Stimulated activated naive CD8-positive, alpha-beta T cell treated with anti-CD3 and anti-CD28 coated beads, Interleukin-15, Interleukin-2, amounts not matched to agents 100 U/mL and 50 U/mL, for 24 hours (primary cell): ENCODE measurements around the gene TNRC18.
"Not testable (repeated sequence)": the region's sequence is repeated elsewhere in the genome, so short reads cannot be mapped to it uniquely, and the experiment has no call there.

Experiments
- ATAC-seq: fragments of 150-1000 bp; cut with Tn5 transposase; one replicate; pipeline ENCODE4 v1.10.0; 2021
- DNase-seq: peaks from one replicate; pipeline ENCODE4 v3.0.0; 2021

TNRC18 gene, protein sequence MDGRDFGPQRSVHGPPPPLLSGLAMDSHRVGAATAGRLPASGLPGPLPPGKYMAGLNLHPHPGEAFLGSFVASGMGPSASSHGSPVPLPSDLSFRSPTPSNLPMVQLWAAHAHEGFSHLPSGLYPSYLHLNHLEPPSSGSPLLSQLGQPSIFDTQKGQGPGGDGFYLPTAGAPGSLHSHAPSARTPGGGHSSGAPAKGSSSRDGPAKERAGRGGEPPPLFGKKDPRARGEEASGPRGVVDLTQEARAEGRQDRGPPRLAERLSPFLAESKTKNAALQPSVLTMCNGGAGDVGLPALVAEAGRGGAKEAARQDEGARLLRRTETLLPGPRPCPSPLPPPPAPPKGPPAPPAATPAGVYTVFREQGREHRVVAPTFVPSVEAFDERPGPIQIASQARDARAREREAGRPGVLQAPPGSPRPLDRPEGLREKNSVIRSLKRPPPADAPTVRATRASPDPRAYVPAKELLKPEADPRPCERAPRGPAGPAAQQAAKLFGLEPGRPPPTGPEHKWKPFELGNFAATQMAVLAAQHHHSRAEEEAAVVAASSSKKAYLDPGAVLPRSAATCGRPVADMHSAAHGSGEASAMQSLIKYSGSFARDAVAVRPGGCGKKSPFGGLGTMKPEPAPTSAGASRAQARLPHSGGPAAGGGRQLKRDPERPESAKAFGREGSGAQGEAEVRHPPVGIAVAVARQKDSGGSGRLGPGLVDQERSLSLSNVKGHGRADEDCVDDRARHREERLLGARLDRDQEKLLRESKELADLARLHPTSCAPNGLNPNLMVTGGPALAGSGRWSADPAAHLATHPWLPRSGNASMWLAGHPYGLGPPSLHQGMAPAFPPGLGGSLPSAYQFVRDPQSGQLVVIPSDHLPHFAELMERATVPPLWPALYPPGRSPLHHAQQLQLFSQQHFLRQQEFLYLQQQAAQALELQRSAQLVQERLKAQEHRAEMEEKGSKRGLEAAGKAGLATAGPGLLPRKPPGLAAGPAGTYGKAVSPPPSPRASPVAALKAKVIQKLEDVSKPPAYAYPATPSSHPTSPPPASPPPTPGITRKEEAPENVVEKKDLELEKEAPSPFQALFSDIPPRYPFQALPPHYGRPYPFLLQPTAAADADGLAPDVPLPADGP (N-terminal part only)

DNA sequence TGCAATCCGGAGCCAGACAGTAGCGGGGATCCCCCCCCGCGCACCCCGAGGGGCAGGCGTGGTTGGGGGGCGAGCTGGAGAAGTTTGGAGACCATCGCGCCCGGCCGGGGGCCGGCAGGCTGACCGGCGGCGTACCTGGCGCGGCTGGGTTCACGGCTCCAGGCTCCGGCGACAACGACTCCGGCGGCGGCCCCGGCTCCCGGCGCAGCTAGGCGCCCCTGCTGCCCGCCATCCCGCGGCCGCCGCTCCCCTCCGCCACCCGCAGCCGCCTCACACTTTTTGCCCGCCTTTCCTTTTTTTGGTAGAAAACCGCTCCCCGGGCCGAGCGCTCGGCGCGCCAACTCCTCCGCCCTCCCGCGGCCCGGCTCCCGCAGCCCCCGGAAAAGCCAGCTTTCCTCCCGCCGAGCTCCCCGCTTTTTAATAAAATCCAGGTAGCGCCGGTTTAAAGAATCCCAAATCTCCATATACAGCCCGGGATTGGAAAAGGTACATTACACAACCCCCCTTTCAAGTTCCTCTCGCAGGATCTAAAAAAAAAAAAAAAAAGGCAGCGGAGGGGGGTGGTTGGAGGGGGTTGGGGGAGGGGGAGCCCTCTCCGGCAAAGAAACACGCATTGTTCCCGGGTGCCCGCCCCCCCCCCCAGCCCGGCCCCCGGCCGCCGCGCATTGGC, at the start of gene TNRC18:
Gene TNRC18, minus strand, starts transcription at position 529 of the 670 bp plus-strand sequence. CDS start 2,588 bp downstream, outside the sequence.
- ATAC-seq (no peak), DNase-seq (peak; percentile 47)

DNA sequence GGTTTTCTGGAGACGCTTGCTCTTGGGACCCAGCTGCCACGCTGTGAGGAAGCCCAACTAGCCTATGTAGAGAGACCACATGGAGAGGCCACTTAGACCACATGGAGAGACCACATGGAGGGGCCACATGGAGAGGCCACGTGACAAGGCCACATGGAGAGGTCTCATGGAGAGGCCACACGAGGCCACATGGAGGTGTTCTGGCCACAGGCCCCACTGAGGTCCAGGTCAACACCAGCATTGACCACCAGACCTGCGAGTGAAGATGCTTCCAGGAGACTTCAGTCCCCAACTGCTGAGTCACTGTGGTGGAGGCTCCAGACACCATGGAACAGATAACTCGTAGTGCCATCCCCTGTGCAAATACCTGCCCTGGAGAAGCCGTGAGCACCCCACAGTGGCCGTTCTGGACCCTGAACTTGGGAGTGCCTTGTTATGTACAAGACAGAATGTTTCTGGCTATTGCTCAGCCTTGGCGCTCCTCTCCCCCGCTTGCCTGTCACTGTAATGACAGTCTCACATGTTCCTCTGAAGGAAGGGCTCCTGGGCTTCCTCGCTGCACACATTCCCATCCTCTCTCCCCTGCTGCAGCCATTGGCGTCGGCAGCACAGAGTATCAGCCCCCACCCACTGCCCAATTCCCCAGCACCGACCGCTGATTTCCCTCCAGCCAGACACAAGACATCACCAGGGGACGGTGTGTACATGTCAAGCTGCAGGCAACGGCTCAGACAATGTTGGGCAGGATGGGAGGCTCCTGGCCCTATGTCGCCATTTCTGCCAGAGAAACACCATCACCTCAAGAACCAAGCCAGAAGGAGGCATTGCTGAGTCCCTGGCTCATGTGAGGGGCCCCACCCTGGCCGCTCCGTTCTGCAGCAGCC, 49.0 kb upstream of the TNRC18 start:
- ATAC-seq = no peak
- no peak for DNase-seq

DNA sequence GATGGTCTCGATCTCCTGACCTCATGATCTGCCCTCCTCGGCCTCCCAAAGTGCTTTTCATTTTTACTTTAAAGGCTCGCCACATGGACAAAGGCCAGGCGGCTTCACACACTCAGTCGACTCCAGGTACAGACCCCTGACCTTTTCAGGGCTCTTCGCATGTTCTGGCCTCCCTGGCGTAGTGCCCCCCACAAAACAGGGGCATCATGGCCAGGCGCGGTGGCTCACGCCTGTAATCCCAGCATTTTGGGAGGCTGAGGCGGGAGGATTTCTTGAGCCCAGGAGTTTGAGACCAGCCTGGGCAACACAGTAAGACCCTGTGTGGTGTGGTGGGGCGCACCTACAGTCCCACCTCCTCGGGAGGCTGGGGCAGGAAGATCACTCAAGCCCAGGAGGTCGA, 48.0 kb upstream of the TNRC18 start:
- not testable (repeated sequence) for ATAC-seq

DNA sequence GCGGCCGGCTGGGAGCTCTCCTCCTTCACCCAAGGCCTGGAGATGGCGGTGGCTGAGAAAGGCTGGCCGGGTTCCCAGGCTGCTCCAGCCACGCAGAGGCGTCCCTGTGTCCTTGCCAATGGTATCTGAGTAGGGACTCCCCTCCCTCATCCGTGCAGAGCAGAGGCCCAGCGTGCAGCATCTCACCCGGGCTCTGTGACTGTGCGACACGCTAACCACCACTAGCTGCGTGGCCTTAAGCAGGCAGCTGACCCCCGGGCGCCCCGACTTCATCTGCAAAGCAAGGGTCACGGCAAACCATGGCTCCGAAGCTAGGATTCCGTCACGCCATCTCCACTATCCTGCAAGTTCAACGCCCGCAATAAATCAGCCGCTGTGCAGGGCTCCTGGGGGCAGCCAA, 47.2 kb upstream of the TNRC18 start:
- DNase-seq (no peak), ATAC-seq (no peak)

More for the DNA sequence above, 48.0 kb upstream of the TNRC18 start:
- DNase-seq = not testable (repeated sequence)

DNA sequence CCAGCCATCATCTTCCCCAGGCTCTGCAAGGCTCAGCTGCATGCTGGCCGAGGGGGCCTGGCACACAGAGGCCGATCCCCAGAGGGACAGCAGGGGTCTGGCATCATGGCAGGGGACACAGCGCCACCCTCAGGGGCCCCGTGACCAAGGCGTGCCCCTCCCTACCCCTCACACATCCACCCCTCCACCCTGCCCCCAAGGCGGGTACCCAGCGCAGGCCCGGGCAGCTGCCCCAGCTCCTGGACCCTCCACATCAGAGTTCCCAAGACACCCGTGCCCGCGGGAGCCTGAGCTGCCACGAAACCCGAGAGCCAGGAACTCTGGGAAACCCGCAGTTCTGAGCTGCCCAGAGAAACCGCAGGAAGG, 46.5 kb upstream of the TNRC18 start:
- ATAC-seq (peak; percentile 39), DNase-seq (no peak)

DNA sequence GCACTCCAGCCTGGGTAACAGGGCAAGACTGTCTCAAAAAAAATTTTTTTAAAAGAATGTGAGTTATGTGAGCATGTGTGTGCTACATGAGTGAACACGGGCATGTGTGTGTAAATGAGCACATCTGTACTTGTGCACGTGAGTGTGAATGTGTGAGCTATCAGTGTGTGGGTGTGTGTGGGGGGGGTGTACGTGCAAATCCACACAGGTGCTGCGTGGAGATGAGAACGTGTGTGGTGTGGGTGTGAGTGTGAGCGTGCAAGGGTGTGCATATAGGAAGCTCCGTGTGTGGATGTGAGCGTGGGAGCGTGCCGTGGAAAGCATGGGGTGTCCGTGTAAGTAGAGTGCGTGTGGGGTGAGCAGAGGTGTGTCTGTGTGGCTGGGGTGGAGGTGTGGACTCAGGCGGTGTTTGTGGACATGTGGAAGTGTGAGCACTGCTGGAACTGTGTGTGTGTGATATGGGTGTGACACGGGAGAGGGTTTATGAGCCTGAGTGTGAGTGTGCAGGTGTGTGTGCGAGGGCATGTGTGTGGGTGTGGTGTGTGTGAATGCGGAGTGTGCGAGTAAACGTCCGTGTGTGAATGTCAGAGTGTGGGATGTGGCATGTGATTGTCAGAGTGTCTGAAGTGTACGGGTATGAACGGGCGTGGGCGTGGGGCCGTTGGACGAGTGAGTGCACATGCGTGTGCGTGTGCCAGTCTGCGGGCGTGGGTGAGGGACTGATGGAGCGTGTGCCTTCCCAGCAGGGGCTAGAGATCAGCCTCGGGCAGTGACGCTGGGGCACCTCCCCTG, 45.9 kb upstream of the TNRC18 start:
- no peak for DNase-seq
- ATAC-seq = no peak

DNA sequence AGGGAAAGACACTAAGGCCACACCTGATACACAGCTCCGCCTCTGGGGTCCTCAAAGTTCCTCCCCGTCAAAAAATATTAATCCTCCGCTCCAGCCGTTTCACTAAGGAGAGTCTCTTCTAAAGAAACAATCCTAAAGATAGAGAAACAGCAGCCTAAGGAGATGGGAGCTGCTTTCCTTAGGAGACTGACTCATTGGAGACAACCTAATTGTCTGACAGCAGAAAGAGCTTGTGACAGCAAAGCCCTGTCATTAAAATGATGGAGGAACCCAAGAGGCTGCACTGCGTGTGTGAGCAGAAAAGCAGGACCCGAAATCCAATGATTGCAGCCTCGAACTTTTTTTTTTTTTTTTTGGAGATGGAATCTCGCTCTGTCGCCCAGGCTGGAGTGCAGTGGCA, 44.0 kb upstream of the TNRC18 start:
- DNase-seq (no peak), ATAC-seq (no peak)

DNA sequence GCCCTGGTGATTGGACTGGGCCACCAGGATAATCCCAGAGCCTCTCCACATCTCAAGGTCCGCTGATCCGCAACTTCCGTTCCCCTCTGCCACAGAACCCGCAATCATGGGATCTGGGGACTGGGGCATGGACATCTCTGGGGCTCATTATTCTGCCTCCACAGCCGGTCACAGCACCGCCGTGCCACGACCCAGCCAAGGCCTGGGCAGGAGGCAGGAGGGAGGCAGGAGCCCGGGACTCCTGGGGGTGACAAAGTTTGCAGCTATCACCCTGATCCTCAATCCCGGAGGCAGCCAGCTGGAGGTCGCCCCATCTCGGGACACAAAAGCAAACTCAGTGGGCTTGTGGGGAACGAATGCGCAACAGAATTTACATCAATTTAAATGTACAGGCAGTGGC, 42.9 kb upstream of the TNRC18 start:
- ATAC-seq (no peak), DNase-seq (no peak)

DNA sequence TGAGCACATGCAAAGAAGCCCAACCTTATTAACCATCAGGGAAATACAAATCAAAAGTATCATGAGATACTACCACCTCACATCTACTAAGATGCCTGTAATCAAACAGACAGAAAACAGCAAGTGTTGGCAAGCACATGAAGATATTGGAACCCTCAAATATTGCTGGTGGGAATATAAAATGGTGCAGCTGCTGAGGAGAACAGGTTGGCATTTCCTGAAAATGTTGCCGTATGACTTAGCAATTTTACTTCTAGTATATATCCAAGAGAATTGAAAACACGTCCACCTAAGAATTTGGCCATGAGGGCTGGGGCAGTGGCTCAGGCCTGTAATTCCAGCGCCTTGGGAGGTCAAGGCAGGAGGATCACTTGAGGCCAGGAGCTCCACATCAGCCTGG, 39.4 kb upstream of the TNRC18 start:
- no peak for ATAC-seq

DNA sequence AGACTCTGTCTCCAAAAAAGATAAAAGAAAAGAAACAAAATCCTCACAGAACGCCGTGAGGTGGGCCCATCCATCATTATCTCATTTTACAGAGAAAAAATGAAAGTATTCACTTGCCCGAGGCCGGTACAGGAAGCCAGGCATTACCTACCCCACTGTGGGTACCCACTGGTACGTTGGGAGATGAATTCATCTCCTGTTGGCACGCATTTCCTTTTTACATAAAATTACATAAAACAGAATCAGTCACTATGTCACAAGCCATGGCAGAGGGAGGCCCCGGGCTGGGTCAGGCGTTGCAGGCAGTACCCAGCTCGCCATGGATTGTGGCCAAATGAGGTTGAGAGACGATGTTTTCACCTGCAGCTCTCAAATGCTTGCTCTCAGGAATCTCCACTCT, 38.6 kb upstream of the TNRC18 start:
- ATAC-seq = peak; percentile 28

More for the DNA sequence above, 39.4 kb upstream of the TNRC18 start:
- DNase-seq = no peak

DNA sequence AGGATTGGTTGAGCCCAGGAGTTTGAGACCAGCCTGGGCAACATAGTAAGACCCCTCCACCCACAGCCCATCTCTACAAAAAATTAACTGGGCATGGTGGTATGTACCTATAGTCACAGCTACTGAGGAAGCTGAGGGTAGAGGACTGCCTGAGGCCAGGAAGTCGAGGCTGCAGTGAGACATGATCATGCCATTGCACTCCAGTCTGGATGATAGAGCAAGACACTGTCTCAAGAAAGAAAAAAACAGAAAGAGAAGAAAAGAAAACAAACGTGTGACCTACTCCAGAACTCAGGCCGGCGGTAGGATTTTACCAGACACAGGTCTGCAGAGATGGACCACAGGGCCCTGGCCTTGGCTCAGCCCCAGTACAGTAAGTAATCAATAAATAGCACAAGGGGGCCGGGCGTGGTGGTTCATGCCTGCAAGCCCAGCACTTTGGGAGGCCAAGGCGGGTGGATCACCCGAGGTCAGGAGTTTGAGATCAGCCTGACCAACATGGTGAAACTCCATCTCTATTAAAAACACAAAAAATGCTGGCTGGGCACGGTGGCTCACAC, 35.4 kb upstream of the TNRC18 start:
- no peak for DNase-seq
- no peak for ATAC-seq

More for the DNA sequence above, 38.6 kb upstream of the TNRC18 start:
- no peak for DNase-seq

DNA sequence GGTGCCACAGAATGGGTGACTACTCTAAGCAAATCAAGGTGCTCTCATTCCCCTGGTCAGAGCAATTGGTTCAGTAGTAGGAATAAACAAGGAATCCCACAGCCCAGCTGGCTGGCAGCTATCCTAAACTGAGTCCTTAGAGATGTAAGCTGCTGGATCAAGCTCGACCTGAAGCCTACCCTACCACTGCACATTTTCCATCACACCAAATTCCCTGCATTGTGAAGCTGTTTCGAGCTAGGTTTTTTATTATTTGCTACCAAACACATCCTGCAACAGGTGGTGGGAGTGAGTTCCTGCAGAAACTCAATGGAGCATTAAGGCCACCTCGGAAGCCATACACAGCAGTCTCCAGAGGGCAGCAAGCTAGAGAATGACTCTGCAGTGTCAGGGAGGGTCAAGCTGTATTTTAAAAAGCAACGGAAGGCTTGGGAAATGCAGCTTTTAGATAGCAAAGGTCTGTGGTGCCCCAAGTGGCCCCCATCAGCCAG, 33.7 kb upstream of the TNRC18 start:
- DNase-seq (no peak), ATAC-seq (no peak)

DNA sequence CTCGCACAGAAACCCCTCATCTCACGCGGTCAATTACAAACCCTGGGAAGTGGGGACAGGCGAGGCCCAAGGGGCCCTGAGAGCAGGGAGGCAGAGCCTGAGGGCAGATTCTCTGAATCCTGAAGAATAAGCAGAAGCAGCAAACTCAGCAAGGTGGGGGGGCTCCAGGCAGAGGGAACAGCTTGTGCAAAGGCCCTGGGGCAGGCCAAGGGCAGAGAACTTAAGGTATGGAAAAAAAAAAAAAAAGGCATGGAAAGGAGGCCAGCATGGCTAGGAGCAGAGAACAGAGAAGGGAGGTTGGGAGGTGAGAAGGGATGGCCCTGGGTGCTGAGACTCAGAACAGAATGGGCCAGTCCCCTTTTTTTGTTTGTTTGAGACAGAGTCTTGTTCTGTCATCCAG, 32.8 kb upstream of the TNRC18 start:
- DNase-seq (no peak), ATAC-seq (no peak)

DNA sequence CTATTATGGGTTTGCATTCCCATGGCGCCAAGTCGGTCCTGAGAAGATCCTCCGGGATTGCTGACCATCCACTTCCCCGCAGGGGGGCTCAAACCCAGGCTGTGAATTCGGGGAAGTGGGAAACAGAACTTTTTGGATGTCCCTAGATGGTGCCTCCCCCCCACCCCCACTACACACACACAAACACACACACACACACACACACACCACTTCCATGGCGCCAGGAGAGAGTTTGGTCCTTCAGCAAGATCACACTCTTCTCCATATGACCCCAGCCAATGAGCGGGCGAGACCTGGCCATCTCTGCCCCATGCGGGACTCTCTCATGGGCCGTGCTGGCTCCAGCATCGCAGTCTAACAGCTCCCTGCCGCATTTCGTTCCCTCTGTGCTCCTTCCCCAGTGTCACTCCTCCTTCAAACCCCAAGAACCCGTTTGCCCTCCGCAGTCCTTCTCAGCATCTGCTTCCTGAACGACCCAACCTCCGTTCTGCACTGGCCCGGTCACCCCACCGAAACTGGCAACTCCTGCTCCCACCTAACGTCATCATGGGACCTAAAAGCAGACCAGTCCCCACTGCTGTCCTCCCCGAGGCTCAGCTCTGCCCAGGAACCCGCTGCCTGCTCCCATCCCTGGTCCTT, 32.1 kb upstream of the TNRC18 start:
- ATAC-seq = no peak
- DNase-seq = no peak

DNA sequence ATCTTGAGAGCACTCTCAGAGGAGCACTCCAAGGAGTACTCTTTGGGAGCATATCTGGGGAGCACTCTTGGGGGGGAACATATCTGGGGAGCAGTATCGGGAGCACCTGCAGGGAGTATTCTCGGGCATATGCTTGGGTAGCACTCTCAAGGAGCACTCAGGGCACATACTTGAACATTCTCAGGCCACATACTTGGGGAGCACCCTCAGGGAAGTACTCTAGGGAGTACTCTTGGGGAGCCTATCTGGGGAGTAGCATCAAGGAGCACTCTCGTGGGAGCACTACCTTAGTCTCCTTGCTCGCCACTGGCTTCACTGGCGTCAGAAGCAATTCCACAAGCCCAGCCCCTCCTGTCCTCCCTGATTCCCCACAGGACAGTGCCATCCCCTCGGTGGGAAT, 31.5 kb upstream of the TNRC18 start:
- DNase-seq (no peak), ATAC-seq (no peak)

DNA sequence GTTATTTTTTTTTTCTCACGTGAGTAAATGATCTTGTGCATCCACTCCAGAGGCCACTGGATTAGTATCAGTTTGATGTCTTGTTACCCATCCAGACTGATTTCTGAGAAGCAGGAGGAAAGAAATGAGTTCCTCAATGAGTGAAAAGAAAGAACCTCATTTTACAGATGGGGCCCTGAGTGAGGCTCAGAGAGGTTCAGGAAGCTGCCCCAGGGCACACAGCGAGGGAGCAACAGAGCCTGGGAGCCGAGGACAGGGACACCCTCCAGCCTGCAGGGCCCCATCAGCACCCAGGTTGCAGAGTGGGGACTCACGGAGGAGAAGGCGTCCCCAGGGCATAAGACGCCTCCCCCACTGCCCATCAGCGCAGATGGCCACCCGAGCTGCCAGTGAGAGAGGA, 30.9 kb upstream of the TNRC18 start:
- no peak for DNase-seq
- no peak for ATAC-seq

DNA sequence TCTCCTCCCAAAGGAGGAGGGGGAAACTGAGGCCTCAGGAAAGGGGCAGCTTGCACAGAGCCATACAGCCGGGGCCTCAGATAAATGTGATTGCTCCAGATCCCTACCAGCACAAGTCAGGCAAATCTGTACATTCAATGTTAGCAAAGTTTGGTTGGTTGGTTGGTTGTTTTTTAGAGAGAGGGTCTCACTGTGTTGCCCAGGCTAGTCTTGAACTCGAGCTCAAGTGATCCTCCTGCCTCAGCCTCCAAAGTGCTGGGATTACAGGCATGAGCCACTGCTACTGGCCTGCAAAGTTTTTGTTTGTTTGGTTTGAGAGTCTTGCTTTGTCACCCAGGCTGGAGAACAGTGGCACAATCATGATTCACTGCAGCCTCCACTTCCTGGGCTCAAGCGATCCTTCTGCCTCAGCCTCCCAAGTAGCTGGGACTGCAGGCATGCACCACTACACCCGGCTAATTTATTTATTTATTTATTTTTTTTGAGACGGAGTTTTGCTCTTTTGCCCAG, 30.0 kb upstream of the TNRC18 start:
- ATAC-seq (no peak), DNase-seq (no peak)

DNA sequence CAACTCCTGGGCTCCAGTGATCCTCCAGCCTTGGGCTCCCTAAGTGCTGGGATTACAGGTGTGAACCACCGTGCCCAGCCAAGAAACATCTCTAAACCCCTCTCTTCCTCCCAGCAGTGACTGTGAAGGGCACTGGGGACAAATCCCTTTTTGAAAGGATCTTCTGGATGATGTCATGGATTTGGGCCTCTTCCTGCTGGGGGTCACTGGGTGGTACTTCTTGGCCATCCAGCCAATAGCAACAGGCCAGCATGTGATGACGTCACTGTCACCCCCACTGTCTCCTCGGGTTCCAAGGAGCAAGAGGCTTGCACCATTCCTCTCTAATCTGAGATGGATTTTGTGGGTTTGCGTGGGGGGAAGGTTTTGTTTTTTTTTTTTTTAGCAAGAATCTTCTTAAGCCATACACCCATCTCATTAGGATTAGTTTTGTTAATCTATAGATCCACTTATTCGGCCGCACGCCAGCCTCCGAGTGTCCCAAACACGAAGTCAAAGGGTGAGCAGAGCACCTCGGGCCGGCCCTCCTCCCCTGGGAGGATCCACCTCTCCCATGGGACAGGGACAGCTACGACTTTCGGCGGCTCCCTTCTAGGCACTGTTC, 29.4 kb upstream of the TNRC18 start:
- ATAC-seq (no peak), DNase-seq (no peak)

DNA sequence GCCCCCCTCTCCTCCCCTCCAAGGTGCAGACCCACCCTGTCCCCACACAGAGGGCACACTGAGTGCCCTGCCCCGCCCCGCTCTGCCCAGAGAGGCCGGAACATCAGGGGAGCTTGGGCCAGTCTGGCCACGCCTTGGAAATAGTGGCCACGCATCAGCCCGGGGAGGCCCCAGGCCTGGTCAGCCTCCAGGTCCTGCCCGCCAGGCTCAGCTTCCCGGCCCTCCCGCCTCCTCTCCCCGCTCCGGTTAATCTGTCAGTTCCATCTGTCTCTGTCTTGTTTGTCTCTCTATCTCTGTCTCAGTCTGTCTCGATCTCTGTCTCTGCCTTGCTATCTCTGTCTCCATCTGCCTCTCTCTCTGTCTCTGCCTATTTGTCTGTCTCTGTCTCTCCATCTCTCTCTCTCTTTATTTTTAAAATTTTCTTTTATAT, 28.9 kb upstream of the TNRC18 start:
- no peak for ATAC-seq
- no peak for DNase-seq
